Liver (tissue), 9 donors: ENCODE results near the gene DPYD. TPM values are rescaled to one million over a fixed set of nuclear protein-coding genes. Genes with fewer than 3 reads are reported as not detected.

Source experiments
- DNase-seq: peaks from one replicate; pipeline ENCODE4 v3.0.0-alpha.2; 2017; ENCODE audit warnings: low spot score
- H3K27ac ChIP-seq, 2 donors: one replicate each; pipeline ENCODE4 v1.7.0; 2013; ENCODE audit warnings: inconsistent platforms in 2 of 2, low read length in 2 of 2, control low read depth in 1 of 2, low read depth in 1 of 2, mild to moderate bottlenecking in 1 of 2
- H3K27me3 ChIP-seq, 4 donors: one replicate each; pipeline versions ENCODE4 v1.6.1 to v1.7.0; 2013; ENCODE audit warnings: low read length in 3 of 4, inconsistent platforms in 1 of 4, mild to moderate bottlenecking in 1 of 4, moderate library complexity in 1 of 4; ENCODE audit not compliant: control insufficient read depth in 4 of 4, insufficient read depth in 4 of 4
- H3K36me3 ChIP-seq, 4 donors: one replicate each; pipeline versions ENCODE4 v1.6.1 to v1.7.0; 2013; ENCODE audit warnings: low read length in 3 of 4, mild to moderate bottlenecking in 3 of 4, low read depth in 1 of 4, moderate library complexity in 1 of 4; ENCODE audit not compliant: control insufficient read depth in 4 of 4, insufficient read depth in 3 of 4
- H3K4me1 ChIP-seq, 4 donors: one replicate each; pipeline versions ENCODE4 v1.6.1 to v1.7.0; 2013; ENCODE audit warnings: low read length in 3 of 4, mild to moderate bottlenecking in 3 of 4, moderate library complexity in 1 of 4; ENCODE audit not compliant: control insufficient read depth in 4 of 4, insufficient read depth in 4 of 4
- H3K4me3 ChIP-seq, 3 donors: one replicate each; pipeline versions ENCODE4 v1.6.1 to v1.7.0; 2013; ENCODE audit warnings: low read length in 3 of 3, control low read depth in 1 of 3, low read depth in 1 of 3, mild to moderate bottlenecking in 1 of 3
- H3K9ac ChIP-seq, 2 donors: one replicate each; pipeline ENCODE4 v1.7.0; 2013; ENCODE audit warnings: low read length in 2 of 2, mild to moderate bottlenecking in 2 of 2, moderate library complexity in 2 of 2, control low read depth in 1 of 2, low read depth in 1 of 2
- H3K9me3 ChIP-seq, 4 donors: one replicate each; pipeline versions ENCODE4 v1.6.1 to v1.7.0; 2013; ENCODE audit warnings: low read length in 3 of 4; ENCODE audit not compliant: control insufficient read depth in 4 of 4
- EGR1 ChIP-seq, 2 donors: IDR thresholded peaks; 2 replicates each; pipeline ENCODE4 v1.6.1; 2016 to 2018; ENCODE audit warnings: antibody characterized with exemption in 2 of 2, low read depth in 2 of 2
- FOXA1 ChIP-seq: IDR thresholded peaks from 2 replicates; pipeline ENCODE4 v1.6.1; 2016; ENCODE audit warnings: antibody characterized with exemption
- FOXA2 ChIP-seq: IDR thresholded peaks from 2 replicates; pipeline ENCODE4 v1.6.1; 2016; ENCODE audit warnings: antibody characterized with exemption
- GABPA ChIP-seq, 2 donors: IDR thresholded peaks in 1 of 2; conservative IDR thresholded peaks in 1 of 2; 2 replicates each; pipeline ENCODE4 v1.6.1; 2016; ENCODE audit warnings: antibody characterized with exemption in 2 of 2, mild to moderate bottlenecking in 1 of 2, moderate library complexity in 1 of 2
- HNF4A ChIP-seq, 2 donors: conservative IDR thresholded peaks; 2 replicates each; pipeline ENCODE4 v1.6.1; 2016; ENCODE audit warnings: antibody characterized with exemption in 2 of 2, mild to moderate bottlenecking in 2 of 2
- HNF4G ChIP-seq: IDR thresholded peaks from 2 replicates; pipeline ENCODE4 v1.6.1; 2016; ENCODE audit warnings: antibody characterized with exemption
- JUND ChIP-seq, 2 donors: IDR thresholded peaks; 2 replicates each; pipeline ENCODE4 v1.6.1; 2016; ENCODE audit warnings: antibody characterized with exemption in 2 of 2
- NR2F2 ChIP-seq: IDR thresholded peaks from 2 replicates; pipeline ENCODE4 v1.6.1; 2016; ENCODE audit warnings: antibody characterized with exemption
- RXRA ChIP-seq, 2 donors: IDR thresholded peaks; 2 replicates each; pipeline ENCODE4 v1.6.1; 2017 to 2018; ENCODE audit warnings: antibody characterized with exemption in 2 of 2, mild to moderate bottlenecking in 1 of 2
- SP1 ChIP-seq: IDR thresholded peaks from 2 replicates; pipeline ENCODE4 v1.6.1; 2018; ENCODE audit warnings: antibody characterized with exemption, mild to moderate bottlenecking
- TAF1 ChIP-seq: conservative IDR thresholded peaks from 2 replicates; pipeline ENCODE4 v1.6.1; 2016; ENCODE audit warnings: antibody characterized with exemption, mild to moderate bottlenecking
- YY1 ChIP-seq: IDR thresholded peaks from 2 replicates; pipeline ENCODE4 v1.6.1; 2016; ENCODE audit warnings: antibody characterized with exemption, mild to moderate bottlenecking
- WGBS: extraction: QIAGEN DNeasy Blood & Tissue Kit; methylation state at CpG from one replicate; pipeline ENCODE4 v1.1.7; 2013; 5-methylcytosine and 5-hydroxymethylcytosine counted together
- polyA plus RNA-seq, 2 donors: library from polyadenylated mRNA; stranded (reverse) in 1 of 2; unstranded in 1 of 2; fragments of 200-250 nt in 1 of 2; fragments of >200 nt in 1 of 2; fragmentation: Nextera tagmentation in 1 of 2; extraction: Ambion mirVana in 1 of 2; gene quantifications; one replicate each; pipeline versions ENCODE4 v1.2.1 to v1.2.3, GENCODE V29; 2013 to 2015
- total RNA-seq, 2 donors: library from RNA; depleted of rRNA; stranded (reverse); fragments of >200 nt; gene quantifications; one replicate each; pipeline ENCODE4 v1.2.3, GENCODE V29; 2014
- TF ChIP-seq, protein P1 (sequence below): fragments of 150-350 bp; IDR thresholded peaks from 2 replicates; pipeline ENCODE4 v1.5.1; 2017; ENCODE audit warnings: improper control_type of control experiment, low read depth, low read length; ENCODE audit not compliant: missing input control
- TF ChIP-seq, protein P2 (sequence below): IDR thresholded peaks from 2 replicates; pipeline ENCODE4 v1.6.1; 2016; ENCODE audit warnings: antibody characterized with exemption
- TF ChIP-seq, protein P3 (sequence below): IDR thresholded peaks from 2 replicates; pipeline ENCODE4 v1.6.1; 2016; ENCODE audit warnings: antibody characterized with exemption
- TF ChIP-seq, protein P4 (sequence below): IDR thresholded peaks from 2 replicates; pipeline ENCODE4 v1.6.1; 2016; ENCODE audit warnings: antibody characterized with exemption, mild to moderate bottlenecking
- TF ChIP-seq, protein P5 (sequence below): IDR thresholded peaks from 2 replicates; pipeline ENCODE4 v1.6.1; 2016; ENCODE audit warnings: antibody characterized with exemption
- donor health status: healthy.
- donor health status: healthy.
- donor health status: healthy.
- donor health status: healthy.
- donor health status: healthy.

Gene DPYD
- total and polyA plus RNA-seq, 4 donors = 16.2 to 142 (median 47.0) TPM

DNA sequence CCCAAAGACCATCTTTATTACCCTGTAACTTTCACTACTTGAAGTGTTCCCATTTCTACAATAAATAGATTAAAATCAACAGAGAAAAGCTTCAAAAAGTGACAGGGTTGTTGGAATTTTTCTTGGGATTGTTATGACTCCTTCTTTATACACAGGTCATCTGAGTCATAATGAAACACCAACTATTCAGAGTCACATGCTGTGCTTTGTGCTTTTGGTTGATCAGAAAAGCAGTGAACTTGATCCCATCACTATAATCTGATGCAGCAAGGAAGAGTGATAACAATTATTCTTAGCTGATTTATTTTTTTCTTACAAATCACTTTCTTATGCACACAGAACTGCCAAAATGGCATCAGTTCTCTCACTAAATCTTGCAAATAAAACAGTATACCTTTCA lies 776.3 kb downstream of the DPYD start:
- Histone ChIP-seq H3K9me3 (no peaks in the 10 kb centered on the region), H3K36me3 (peaks cover 0 to 7% (median 0%) of the 10 kb centered on the region in 4 donors), H3K27ac (no peak overlapping the region), H3K4me3 (no peak overlapping the region), H3K27me3 (no peaks in the 10 kb centered on the region), H3K9ac (no peak overlapping the region), H3K4me1 (no peaks in the 10 kb centered on the region)
- no peak for TF ChIP-seq NR2F2
- TF ChIP-seq, protein P1, sequence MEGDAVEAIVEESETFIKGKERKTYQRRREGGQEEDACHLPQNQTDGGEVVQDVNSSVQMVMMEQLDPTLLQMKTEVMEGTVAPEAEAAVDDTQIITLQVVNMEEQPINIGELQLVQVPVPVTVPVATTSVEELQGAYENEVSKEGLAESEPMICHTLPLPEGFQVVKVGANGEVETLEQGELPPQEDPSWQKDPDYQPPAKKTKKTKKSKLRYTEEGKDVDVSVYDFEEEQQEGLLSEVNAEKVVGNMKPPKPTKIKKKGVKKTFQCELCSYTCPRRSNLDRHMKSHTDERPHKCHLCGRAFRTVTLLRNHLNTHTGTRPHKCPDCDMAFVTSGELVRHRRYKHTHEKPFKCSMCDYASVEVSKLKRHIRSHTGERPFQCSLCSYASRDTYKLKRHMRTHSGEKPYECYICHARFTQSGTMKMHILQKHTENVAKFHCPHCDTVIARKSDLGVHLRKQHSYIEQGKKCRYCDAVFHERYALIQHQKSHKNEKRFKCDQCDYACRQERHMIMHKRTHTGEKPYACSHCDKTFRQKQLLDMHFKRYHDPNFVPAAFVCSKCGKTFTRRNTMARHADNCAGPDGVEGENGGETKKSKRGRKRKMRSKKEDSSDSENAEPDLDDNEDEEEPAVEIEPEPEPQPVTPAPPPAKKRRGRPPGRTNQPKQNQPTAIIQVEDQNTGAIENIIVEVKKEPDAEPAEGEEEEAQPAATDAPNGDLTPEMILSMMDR = no peak
- TF ChIP-seq, protein P2, sequence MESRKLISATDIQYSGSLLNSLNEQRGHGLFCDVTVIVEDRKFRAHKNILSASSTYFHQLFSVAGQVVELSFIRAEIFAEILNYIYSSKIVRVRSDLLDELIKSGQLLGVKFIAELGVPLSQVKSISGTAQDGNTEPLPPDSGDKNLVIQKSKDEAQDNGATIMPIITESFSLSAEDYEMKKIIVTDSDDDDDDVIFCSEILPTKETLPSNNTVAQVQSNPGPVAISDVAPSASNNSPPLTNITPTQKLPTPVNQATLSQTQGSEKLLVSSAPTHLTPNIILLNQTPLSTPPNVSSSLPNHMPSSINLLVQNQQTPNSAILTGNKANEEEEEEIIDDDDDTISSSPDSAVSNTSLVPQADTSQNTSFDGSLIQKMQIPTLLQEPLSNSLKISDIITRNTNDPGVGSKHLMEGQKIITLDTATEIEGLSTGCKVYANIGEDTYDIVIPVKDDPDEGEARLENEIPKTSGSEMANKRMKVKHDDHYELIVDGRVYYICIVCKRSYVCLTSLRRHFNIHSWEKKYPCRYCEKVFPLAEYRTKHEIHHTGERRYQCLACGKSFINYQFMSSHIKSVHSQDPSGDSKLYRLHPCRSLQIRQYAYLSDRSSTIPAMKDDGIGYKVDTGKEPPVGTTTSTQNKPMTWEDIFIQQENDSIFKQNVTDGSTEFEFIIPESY = no peak
- no peak for DNase-seq

DNA sequence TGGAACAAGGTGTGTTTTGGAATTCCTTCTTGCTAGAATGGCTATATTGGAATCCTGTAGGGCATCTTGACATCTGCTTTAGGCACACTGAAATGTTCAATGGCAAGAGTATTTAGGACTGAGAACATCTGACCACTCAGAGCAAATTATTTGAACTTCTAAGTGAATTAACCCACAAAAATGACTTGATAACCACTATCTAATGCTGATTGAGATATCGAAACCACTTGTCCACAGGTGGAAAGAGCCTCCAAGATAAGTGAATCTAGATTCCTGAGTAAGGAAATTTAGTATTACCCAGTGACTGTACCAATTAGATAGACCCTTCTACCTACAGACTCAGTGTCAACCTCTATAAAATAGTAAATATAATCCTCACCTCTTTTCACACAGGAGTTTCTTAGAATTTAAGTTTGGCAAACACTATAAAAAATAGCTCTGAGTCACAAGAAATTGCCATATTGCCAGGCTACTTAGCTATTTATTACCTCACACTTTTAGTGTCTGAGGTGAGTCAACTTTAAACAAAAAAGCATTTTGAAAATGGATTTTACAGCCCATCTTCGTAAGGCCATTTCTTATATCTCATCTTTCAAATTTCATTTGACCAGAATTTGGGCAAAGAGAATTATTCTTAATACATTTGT lies 777.5 kb downstream of the DPYD start:
- no peak overlapping the region for H3K4me3 ChIP-seq
- no peaks in the 10 kb centered on the region for H3K27me3 ChIP-seq
- H3K27ac ChIP-seq = no peak overlapping the region
- no peaks in the 10 kb centered on the region for H3K9me3 ChIP-seq
- peaks cover 0 to 7% (median 0%) of the 10 kb centered on the region in 4 donors for H3K36me3 ChIP-seq
- H3K4me1 ChIP-seq = no peaks in the 10 kb centered on the region
- no peak for DNase-seq
- 93% methylated on average over 2 of the region's 2 CpGs for WGBS
- no peak for TF ChIP-seq TAF1
- no peak for TF ChIP-seq JUND (IDR thresholded peaks at IDR 0.05)
- TF ChIP-seq HNF4A (conservative IDR thresholded peaks at IDR 0.05) = no peak
- TF ChIP-seq, protein P3, sequence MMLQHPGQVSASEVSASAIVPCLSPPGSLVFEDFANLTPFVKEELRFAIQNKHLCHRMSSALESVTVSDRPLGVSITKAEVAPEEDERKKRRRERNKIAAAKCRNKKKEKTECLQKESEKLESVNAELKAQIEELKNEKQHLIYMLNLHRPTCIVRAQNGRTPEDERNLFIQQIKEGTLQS = no peak
- TF ChIP-seq FOXA1 = no peak
- TF ChIP-seq, protein P4, sequence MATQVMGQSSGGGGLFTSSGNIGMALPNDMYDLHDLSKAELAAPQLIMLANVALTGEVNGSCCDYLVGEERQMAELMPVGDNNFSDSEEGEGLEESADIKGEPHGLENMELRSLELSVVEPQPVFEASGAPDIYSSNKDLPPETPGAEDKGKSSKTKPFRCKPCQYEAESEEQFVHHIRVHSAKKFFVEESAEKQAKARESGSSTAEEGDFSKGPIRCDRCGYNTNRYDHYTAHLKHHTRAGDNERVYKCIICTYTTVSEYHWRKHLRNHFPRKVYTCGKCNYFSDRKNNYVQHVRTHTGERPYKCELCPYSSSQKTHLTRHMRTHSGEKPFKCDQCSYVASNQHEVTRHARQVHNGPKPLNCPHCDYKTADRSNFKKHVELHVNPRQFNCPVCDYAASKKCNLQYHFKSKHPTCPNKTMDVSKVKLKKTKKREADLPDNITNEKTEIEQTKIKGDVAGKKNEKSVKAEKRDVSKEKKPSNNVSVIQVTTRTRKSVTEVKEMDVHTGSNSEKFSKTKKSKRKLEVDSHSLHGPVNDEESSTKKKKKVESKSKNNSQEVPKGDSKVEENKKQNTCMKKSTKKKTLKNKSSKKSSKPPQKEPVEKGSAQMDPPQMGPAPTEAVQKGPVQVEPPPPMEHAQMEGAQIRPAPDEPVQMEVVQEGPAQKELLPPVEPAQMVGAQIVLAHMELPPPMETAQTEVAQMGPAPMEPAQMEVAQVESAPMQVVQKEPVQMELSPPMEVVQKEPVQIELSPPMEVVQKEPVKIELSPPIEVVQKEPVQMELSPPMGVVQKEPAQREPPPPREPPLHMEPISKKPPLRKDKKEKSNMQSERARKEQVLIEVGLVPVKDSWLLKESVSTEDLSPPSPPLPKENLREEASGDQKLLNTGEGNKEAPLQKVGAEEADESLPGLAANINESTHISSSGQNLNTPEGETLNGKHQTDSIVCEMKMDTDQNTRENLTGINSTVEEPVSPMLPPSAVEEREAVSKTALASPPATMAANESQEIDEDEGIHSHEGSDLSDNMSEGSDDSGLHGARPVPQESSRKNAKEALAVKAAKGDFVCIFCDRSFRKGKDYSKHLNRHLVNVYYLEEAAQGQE = no peak
- no peak for TF ChIP-seq YY1
- TF ChIP-seq, protein P1 = no peak
- TF ChIP-seq, protein P2 = no peak
- no peak for TF ChIP-seq FOXA2
- TF ChIP-seq HNF4G = no peak
- no peak for TF ChIP-seq SP1
- TF ChIP-seq EGR1 (IDR thresholded peaks at IDR 0.05; ENCODE audit: low read depth in 2 of 2) = no peak
- no peak for TF ChIP-seq RXRA (IDR thresholded peaks at IDR 0.05)
- TF ChIP-seq GABPA (IDR thresholded peaks at IDR 0.05 in 1 of 2, conservative IDR thresholded peaks at IDR 0.05 in 1 of 2) = no peak
- no peak for TF ChIP-seq NR2F2
- TF ChIP-seq, protein P5, sequence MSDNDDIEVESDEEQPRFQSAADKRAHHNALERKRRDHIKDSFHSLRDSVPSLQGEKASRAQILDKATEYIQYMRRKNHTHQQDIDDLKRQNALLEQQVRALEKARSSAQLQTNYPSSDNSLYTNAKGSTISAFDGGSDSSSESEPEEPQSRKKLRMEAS = no peak
- H3K9ac ChIP-seq = no peak overlapping the region
